Activated B cell treated with CpG ODN at 0.5 μM for 24 hours (primary cell): ENCODE measurements around the gene USP25. TPM values are rescaled to one million over a fixed set of nuclear protein-coding genes. Genes with fewer than 3 reads are reported as not detected.

Source experiments
- ATAC-seq: fragments of 200-7000 bp; cut with Tn5 transposase; one replicate; pipeline ENCODE4 v1.10.0; 2021; ENCODE audit warnings: low read depth, mild to moderate bottlenecking, moderate library complexity
- CTCF ChIA-PET: fragments of 350-600 bp; sonication (Branson Sonifier 250); formaldehyde crosslinking; loops from one replicate; lab custom pipeline; 2021; ENCODE audit warnings: antibody characterized with exemption; lab: Charles Lee
- POLR2A ChIA-PET: fragments of 350-600 bp; sonication (Branson Sonifier 250); formaldehyde crosslinking; loops from one replicate; lab custom pipeline; 2021; ENCODE audit warnings: antibody characterized with exemption; lab: Charles Lee
- DNase-seq: peaks from one replicate; pipeline ENCODE4 v3.0.0; 2022
- H3K27ac Mint-ChIP-seq: one replicate; pipeline ENCODE4 v1.8.0; 2020; ENCODE audit warnings: mixed read lengths
- H3K27me3 Mint-ChIP-seq: one replicate; pipeline ENCODE4 v1.8.0; 2021; ENCODE audit warnings: mixed read lengths
- H3K36me3 Mint-ChIP-seq: one replicate; pipeline ENCODE4 v1.8.0; 2021; ENCODE audit warnings: low read depth, mixed read lengths
- H3K4me1 Mint-ChIP-seq: one replicate; pipeline ENCODE4 v1.8.0; 2021; ENCODE audit warnings: mixed read lengths
- H3K4me3 Mint-ChIP-seq: one replicate; pipeline ENCODE4 v1.8.0; 2020; ENCODE audit warnings: mild to moderate bottlenecking, mixed read lengths
- H3K9me3 Mint-ChIP-seq: one replicate; pipeline ENCODE4 v1.8.0; 2020; ENCODE audit warnings: mixed read lengths
- intact Hi-C: fragments of 100-400 bp; cut with micrococcal nuclease; formaldehyde crosslinking; loops from one replicate; pipeline ENCODE4 v1.15.1; 2024
- total RNA-seq: library from RNA; stranded (reverse); gene quantifications from 2 replicates; pipeline ENCODE4 v1.2.3, GENCODE V29; 2022
- TF ChIP-seq, protein P1 (sequence below): fragments of 200-600 bp; IDR thresholded peaks from one replicate; pipeline ENCODE4 v1.8.0; 2022; ENCODE audit warnings: antibody characterized with exemption, mild to moderate bottlenecking

Gene USP25
- total RNA-seq, 1 donor from 2014 or later: 38.3 TPM

DNA sequence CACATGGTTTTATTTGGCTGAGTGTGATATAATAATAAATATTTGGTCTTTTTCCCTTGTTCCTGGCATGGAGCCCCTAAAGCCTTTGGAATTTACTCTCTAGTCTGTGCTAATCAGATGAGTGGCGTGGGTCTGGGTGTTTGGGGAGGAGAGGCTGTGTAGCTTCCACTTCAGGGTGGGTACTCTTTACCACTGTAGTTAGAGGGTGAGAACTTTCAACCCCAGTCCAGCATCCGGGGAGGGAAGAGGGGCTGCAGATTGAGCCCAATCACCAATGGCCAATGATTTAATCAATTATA lies 20.0 kb downstream of the USP25 start:
- POLR2A ChIA-PET: no interaction called here
- no peak for DNase-seq
- Mint-ChIP-seq H3K9me3 (no peaks in the 10 kb centered on the region), H3K4me1 (peaks cover 64% of the 10 kb centered on the region), H3K4me3 (no peak overlapping the region), H3K27me3 (no peaks in the 10 kb centered on the region), H3K36me3 (peaks cover 2% of the 10 kb centered on the region), H3K27ac (no peak overlapping the region)
- TF ChIP-seq, protein P1, sequence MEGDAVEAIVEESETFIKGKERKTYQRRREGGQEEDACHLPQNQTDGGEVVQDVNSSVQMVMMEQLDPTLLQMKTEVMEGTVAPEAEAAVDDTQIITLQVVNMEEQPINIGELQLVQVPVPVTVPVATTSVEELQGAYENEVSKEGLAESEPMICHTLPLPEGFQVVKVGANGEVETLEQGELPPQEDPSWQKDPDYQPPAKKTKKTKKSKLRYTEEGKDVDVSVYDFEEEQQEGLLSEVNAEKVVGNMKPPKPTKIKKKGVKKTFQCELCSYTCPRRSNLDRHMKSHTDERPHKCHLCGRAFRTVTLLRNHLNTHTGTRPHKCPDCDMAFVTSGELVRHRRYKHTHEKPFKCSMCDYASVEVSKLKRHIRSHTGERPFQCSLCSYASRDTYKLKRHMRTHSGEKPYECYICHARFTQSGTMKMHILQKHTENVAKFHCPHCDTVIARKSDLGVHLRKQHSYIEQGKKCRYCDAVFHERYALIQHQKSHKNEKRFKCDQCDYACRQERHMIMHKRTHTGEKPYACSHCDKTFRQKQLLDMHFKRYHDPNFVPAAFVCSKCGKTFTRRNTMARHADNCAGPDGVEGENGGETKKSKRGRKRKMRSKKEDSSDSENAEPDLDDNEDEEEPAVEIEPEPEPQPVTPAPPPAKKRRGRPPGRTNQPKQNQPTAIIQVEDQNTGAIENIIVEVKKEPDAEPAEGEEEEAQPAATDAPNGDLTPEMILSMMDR: no peak
- CTCF ChIA-PET: no interaction called here
- intact Hi-C loops: no loop called here
- no peak for ATAC-seq

DNA sequence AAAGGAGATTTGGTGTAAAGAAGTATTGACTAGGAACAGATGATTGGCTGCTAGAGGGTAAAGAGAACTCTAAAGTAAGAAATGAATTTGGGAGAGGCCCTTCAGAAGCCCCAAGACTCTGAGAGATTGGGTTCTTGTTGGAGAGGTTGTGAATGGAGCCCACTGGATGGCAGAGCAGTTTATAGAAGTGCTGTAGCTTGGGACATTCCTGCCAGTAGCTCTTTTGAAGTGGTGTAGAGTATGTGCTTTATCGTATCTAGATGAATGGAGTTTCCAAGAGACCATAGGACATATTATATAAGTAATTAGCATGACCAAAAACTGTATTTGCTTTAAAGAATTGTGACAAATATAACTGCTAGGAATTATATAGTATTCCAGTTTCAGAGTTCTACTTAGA lies 21.3 kb downstream of the USP25 start:
- CTCF ChIA-PET: no interaction called here
- POLR2A ChIA-PET: no interaction called here
- intact Hi-C loops: no loop called here
- TF ChIP-seq, protein P1: no peak
- no peaks in the 10 kb centered on the region for H3K27me3 Mint-ChIP-seq
- no peak for ATAC-seq
- DNase-seq: no peak
- H3K36me3 Mint-ChIP-seq: no peaks in the 10 kb centered on the region
- no peak overlapping the region for H3K4me3 Mint-ChIP-seq
- H3K4me1 Mint-ChIP-seq: peaks cover 71% of the 10 kb centered on the region
- no peak overlapping the region for H3K27ac Mint-ChIP-seq
- no peaks in the 10 kb centered on the region for H3K9me3 Mint-ChIP-seq

DNA sequence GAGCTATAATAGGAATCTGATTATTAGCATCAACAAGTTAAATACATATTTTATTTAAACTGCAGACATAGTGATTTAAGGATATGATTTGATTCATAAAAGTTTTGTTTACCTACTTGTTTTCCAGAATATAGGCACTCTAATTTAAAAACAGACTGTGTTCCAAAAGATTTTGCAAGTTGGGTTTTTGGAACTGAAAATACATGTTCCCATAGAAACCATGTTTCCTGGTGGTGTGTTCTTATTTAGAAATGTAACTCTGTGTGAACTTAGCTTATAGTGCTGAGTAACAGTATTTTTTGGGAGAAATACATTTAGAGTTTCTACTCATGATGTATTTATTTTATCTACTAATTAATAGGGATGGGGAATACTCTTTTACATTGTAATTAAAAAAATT lies 21.8 kb downstream of the USP25 start:
- TF ChIP-seq, protein P1: no peak
- DNase-seq (no peak), ATAC-seq (no peak)
- no peak overlapping the region for H3K4me3 Mint-ChIP-seq
- CTCF ChIA-PET: no interaction called here
- H3K4me1 Mint-ChIP-seq: peaks cover 74% of the 10 kb centered on the region
- intact Hi-C loops: no loop called here
- H3K9me3 Mint-ChIP-seq: no peaks in the 10 kb centered on the region
- H3K27me3 Mint-ChIP-seq: no peaks in the 10 kb centered on the region
- POLR2A ChIA-PET: no interaction called here
- H3K27ac Mint-ChIP-seq: no peak overlapping the region
- H3K36me3 Mint-ChIP-seq: peaks cover 1% of the 10 kb centered on the region

DNA sequence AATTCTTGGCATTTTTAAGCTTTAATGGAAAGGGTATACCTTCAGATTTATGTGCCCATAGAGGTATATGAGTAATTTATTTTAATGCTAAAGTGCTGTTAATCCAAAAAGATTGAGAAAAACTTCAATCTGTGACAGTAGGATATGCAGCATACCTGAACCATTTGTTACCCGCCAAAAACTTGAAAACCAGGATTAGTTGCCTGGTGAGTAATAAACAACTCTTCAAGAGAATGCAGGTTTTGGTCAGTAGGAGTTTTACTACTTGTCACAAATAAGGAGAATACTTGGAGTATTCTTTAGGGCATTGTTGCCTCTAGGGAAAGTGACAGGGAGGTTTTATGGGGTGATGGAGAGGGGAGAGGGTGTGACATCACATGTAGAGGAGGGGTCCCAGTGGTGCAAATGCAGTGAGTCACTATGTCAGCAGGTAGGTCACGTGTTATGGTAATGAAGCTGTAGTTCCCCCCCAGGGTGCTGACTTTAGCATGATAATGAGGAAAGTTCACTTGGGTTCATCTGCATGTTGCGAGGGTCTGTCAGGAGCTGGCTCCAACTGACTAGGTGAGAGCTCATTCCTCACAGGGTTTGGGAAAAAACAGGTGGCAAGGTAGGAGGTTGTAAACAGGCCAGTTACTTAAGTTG lies 23.1 kb downstream of the USP25 start:
- Mint-ChIP-seq H3K9me3 (peaks cover 9% of the 10 kb centered on the region), H3K4me1 (peaks cover 80% of the 10 kb centered on the region), H3K27ac (no peak overlapping the region), H3K36me3 (peaks cover 12% of the 10 kb centered on the region), H3K4me3 (no peak overlapping the region), H3K27me3 (no peaks in the 10 kb centered on the region)
- CTCF ChIA-PET: no interaction called here
- DNase-seq: no peak
- intact Hi-C loops: no loop called here
- TF ChIP-seq, protein P1: no peak
- ATAC-seq: no peak
- POLR2A ChIA-PET: no interaction called here

DNA sequence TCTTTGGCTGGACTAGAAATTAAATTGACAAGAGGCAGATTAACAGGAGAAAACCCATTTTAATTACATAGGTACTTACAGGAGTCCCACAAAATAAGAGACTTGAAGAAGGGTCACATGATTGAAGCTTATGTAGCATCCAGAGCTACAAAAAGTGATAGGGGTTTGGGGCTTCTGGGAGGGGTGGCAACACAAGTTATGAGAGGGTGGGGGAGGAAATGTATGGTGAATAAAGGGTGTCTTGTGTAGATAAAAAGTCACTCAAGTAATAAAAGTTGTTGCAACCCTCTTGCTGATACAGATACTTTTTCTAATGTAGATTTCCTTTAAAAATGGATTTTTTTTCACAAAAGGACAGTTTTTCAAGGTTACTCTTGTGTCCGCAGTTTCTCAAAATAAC lies 24.0 kb downstream of the USP25 start:
- DNase-seq (no peak), ATAC-seq (no peak)
- Mint-ChIP-seq H3K36me3 (peaks cover 16% of the 10 kb centered on the region), H3K9me3 (peaks cover 14% of the 10 kb centered on the region), H3K4me3 (no peak overlapping the region), H3K27ac (no peak overlapping the region), H3K27me3 (no peaks in the 10 kb centered on the region), H3K4me1 (peaks cover 83% of the 10 kb centered on the region)
- intact Hi-C loops: loop anchor here (2.0 kb wide), 2 partner anchors 13 to 15 kb away; no protein-coding TSS in a partner anchor
- TF ChIP-seq, protein P1: no peak
- CTCF ChIA-PET: no interaction called here
- POLR2A ChIA-PET: no interaction called here
